ENCODE measurements around the gene KCNC2. TPM values are rescaled to one million over a fixed set of nuclear protein-coding genes. Genes with fewer than 3 reads are reported as not detected.

The KCNC2 gene
- total RNA-seq, 1 donor from 2014 or later = not detected

GRCh38 chr12:75115748-75116147, 93.9 kb downstream of the KCNC2 start:
- Mint-ChIP-seq H3K4me1 (ENCODE audit: unreplicated experiment) (no peaks in the 10 kb centered on the region), H3K27ac (ENCODE audit: unreplicated experiment) (no peak overlapping the region), H3K27me3 (ENCODE audit: unreplicated experiment) (no peaks in the 10 kb centered on the region), H3K4me3 (ENCODE audit: unreplicated experiment) (no peak overlapping the region), H3K9me3 (ENCODE audit: unreplicated experiment) (no peaks in the 10 kb centered on the region), H3K36me3 (ENCODE audit: low read depth, unreplicated experiment) (no peaks in the 10 kb centered on the region)
- DNase-seq (ENCODE audit: low spot score) = no peak
- no peak for TF ChIP-seq CTCF (IDR thresholded peaks at IDR 0.05; ENCODE audit: unreplicated experiment)

GRCh38 chr12:75103822-75104221, 105.8 kb downstream of the KCNC2 start:
- Mint-ChIP-seq H3K27me3 (ENCODE audit: unreplicated experiment) (no peaks in the 10 kb centered on the region), H3K27ac (ENCODE audit: unreplicated experiment) (no peak overlapping the region), H3K4me3 (ENCODE audit: unreplicated experiment) (no peak overlapping the region), H3K9me3 (ENCODE audit: unreplicated experiment) (no peaks in the 10 kb centered on the region), H3K36me3 (ENCODE audit: low read depth, unreplicated experiment) (no peaks in the 10 kb centered on the region), H3K4me1 (ENCODE audit: unreplicated experiment) (no peaks in the 10 kb centered on the region)
- no peak for DNase-seq (ENCODE audit: low spot score)
- TF ChIP-seq CTCF (IDR thresholded peaks at IDR 0.05; ENCODE audit: unreplicated experiment) = no peak

DNA sequence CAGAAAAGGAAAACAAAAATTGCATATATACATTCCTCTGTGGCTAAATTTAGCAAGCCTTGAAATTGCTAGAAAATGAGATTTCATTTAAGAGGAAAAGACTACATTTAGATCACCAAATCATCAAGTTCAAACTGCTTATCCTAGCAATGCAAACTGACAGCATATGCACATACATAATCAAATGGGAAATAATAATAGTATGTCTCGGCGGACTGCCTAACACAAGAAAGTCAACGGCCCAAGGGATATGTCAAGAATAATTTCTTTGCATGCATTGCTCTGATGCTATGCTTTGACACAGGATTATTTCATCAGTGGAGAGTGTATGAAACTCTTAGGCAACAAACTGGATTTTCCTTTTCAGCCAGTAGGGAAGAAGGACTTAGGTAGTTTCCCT, 107.9 kb downstream of the KCNC2 start:
- no peaks in the 10 kb centered on the region for H3K27me3 Mint-ChIP-seq (ENCODE audit: unreplicated experiment)
- H3K9me3 Mint-ChIP-seq (ENCODE audit: unreplicated experiment) = no peaks in the 10 kb centered on the region
- no peak overlapping the region for H3K27ac Mint-ChIP-seq (ENCODE audit: unreplicated experiment)
- no peak overlapping the region for H3K4me3 Mint-ChIP-seq (ENCODE audit: unreplicated experiment)
- no peak for DNase-seq (ENCODE audit: low spot score)
- no peaks in the 10 kb centered on the region for H3K4me1 Mint-ChIP-seq (ENCODE audit: unreplicated experiment)
- H3K36me3 Mint-ChIP-seq (ENCODE audit: low read depth, unreplicated experiment) = no peaks in the 10 kb centered on the region
- TF ChIP-seq CTCF (IDR thresholded peaks at IDR 0.05; ENCODE audit: unreplicated experiment) = no peak

DNA sequence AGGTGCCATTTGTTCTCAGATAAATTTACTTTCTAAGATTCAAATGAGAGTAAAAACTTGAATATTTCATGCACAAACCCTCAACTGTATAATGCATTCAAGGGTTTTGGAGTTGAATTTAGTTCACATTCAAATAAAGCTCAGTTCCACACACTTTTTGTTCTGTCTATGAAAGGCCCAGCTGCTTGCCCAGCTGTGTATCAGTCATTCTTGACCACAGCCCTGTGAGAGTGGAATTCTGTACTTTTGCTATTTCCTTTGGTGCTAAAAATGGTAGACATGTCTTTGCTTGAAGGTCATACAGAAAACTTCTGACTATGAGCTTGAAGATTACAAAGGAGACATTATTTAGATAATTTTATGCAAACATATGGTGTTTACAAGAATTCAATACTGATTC, 110.4 kb downstream of the KCNC2 start:
- H3K27ac Mint-ChIP-seq (ENCODE audit: unreplicated experiment) = no peak overlapping the region
- no peaks in the 10 kb centered on the region for H3K4me1 Mint-ChIP-seq (ENCODE audit: unreplicated experiment)
- H3K4me3 Mint-ChIP-seq (ENCODE audit: unreplicated experiment) = no peak overlapping the region
- no peaks in the 10 kb centered on the region for H3K27me3 Mint-ChIP-seq (ENCODE audit: unreplicated experiment)
- no peak for DNase-seq (ENCODE audit: low spot score)
- TF ChIP-seq CTCF (IDR thresholded peaks at IDR 0.05; ENCODE audit: unreplicated experiment) = no peak
- H3K9me3 Mint-ChIP-seq (ENCODE audit: unreplicated experiment) = no peaks in the 10 kb centered on the region
- H3K36me3 Mint-ChIP-seq (ENCODE audit: low read depth, unreplicated experiment) = no peaks in the 10 kb centered on the region

- Mint-ChIP-seq H3K27me3 (ENCODE audit: unreplicated experiment) (no peaks in the 10 kb centered on the region), H3K36me3 (ENCODE audit: low read depth, unreplicated experiment) (no peaks in the 10 kb centered on the region), H3K4me3 (ENCODE audit: unreplicated experiment) (no peak overlapping the region), H3K4me1 (ENCODE audit: unreplicated experiment) (no peaks in the 10 kb centered on the region), H3K9me3 (ENCODE audit: unreplicated experiment) (no peaks in the 10 kb centered on the region), H3K27ac (ENCODE audit: unreplicated experiment) (no peak overlapping the region)
- no peak for TF ChIP-seq CTCF (IDR thresholded peaks at IDR 0.05; ENCODE audit: unreplicated experiment)
- no peak for DNase-seq (ENCODE audit: low spot score)
Observed at GRCh38 chr12:75097003-75097402, 112.6 kb downstream of the KCNC2 start.

Measured in endothelial cell (in vitro differentiated cells).